Stimulated activated CD8-positive, alpha-beta memory T cell treated with anti-CD3 and anti-CD28 coated beads, Interleukin-15, amount 100 ng/mL, for 48 hours (primary cell): ENCODE results near the gene XCL2.

Experiments
- DNase-seq, 2 donors: peaks; one replicate each; pipeline ENCODE4 v3.0.0-alpha.2; 2020; ENCODE audit warnings: low read depth in 2 of 2

The XCL2 gene

DNA sequence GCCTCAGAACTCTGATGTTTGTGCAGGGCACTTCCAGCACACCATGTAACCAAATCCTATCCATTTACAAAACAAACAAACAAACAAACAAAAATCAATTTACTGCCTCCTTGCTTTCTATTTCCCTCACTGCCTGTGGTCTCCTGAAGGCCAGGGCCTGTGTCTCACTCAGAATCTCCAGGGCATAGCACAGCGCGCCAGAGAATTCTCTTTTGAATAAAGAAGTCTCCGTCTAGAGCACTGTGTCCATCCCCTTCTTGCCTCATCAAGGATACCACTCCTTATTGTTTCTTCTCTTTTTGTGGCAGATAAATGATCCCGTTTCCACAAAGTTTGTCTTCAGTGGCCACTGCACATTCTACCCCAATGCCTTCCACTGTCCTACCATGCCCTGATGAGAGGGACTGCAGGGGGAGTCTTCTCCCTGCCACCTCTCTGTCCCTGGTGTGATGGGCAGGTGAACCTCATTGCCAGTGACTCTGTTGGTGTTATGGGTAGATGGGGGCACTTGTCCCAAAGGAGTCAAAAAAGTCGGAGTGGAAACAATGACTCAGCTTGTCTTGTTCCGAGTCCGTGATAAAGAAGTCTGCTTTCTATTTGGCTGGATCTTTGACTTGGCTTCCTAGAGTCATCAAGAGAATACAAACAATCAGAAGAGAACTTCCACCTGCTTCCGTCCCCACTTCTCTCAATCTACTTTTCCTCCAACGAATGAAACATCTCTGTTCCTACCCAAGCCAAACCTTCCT, 30.0 kb downstream of the XCL2 start:
- no peak for DNase-seq

DNA sequence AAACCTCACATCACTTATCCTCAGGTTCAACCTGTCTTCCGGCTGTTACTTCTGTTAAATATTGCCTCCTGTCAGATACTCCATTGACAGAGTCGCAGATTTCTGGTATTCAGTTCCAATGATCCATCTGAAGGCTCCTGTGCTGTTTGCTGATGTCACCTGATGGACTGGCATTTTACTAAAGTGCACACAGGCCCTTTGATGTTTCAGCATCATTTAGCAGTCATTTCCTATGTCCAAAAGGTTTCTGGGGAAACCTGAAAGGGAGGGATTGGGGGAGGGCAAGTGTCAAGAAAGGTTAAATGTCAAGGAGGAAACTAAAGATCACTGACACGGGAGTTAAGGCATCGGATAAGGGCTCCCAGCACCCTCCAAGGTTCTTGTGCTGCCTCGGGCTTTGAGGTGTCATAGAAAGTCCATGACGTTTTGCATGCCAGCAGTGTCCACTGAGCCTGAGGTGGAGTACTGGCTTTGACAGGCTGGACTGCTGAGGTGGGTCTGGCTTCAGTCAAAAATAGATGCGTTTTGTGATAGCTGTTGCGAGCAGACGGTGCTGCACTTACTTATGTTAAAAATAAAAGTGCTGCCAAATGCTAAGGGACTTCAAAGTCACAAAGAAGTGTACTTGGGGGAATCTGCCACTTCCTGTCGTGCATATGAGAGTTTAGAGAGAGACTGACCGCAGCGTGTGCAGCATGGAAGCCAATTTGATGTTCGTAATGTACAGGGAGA, 30.8 kb downstream of the XCL2 start:
- DNase-seq = no peak

DNA sequence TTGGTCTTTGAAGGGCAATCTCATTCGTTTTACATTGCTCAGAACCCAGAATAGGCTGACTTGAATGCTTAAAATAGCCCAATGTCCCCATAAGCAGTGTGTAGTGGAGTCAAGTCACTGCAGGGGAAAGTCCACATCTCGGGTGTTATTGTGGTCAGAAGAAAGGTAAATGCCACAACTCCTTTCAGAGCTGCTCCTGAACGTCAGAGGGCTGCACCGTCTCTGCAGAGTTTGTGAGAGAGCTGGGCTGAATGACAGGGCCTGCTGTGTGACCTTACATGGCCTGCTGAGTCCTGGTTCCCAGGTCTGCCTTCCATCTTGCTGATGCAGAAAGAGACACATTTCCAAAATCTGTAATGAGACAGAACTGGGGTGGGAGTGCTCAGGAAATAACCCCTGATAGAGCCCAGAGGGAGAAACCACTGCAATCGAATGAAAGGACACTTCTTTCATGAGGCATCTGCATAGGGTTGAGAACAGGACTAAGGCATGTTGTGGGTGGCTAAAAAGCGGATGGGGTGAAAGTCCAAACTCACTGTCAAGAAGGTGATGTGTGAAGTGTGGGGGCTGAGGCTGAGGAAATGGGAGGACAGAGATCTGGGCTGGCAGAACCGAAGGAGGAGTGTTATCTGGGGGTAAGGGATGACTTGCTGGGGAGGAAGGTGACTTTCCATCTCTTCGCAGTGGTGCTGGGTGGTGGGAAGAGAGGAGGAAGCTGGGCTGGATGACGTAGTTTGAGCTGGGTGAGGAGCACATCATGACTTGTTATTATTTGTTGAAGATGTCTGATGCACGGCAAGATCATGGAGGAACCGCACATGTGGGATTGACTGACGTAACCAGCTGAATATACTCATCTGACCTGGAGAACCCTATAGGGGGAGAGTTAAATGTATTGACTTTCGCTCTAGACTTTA, 33.7 kb downstream of the XCL2 start:
- DNase-seq = peak in 1 of 2 donors; percentile 66

DNA sequence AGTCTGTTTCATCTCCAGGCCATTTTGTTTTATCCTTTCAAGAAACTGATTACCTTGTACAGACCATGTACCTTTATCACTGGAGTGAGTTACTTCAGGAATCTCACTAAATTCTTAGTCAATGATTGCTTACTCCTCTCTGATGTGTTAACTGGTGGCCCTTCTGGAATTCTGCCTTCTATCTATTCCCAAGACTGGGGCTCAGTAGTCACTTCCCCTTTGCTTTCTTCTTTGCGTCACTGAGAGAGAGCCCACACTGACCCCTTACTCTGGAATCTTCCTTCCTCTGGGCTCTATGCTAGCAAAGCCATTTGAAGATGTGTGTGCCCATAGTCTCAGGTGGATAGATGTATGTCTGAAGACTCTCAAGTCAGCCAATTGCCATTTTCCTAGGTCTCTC, 34.6 kb downstream of the XCL2 start:
- DNase-seq = no peak

DNA sequence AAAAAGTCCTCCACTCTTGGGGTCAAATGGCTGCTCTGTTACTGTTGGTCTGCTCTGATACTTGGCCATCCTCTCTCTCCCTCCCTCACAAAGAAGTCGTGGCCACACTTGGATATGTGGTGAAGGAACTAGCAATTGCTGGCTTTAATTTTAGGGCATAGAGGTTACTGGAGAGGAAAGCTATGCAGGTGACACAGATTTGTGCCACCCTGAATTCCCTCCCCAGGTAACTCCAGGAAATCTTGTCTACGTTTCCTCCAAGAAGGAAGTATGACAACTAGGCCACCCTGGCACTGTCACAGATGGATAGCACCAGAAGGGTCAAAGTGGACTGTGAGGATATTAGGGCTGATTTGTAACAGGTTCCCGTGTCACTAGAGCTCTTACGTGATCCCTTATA, 36.0 kb downstream of the XCL2 start:
- DNase-seq = no peak

DNA sequence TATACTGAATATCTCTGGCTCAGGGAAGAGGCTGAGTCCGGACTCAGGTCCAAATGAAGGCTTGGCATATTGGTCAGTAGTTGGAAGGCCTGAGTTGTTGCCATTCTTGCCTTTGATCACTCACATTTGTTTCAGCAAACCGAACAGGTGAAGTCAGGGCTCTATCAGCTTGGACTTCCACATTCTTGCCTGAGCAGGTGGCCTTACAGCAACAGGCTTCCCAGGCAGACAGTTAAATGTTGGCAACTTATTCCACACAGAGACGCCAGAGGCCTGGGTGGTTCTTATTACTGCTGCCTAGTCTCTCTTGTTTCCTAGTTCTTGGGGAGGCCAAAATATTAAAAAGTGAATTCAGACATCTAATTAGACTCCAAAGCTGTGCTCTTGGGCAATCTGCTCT, 36.6 kb downstream of the XCL2 start:
- no peak for DNase-seq

DNA sequence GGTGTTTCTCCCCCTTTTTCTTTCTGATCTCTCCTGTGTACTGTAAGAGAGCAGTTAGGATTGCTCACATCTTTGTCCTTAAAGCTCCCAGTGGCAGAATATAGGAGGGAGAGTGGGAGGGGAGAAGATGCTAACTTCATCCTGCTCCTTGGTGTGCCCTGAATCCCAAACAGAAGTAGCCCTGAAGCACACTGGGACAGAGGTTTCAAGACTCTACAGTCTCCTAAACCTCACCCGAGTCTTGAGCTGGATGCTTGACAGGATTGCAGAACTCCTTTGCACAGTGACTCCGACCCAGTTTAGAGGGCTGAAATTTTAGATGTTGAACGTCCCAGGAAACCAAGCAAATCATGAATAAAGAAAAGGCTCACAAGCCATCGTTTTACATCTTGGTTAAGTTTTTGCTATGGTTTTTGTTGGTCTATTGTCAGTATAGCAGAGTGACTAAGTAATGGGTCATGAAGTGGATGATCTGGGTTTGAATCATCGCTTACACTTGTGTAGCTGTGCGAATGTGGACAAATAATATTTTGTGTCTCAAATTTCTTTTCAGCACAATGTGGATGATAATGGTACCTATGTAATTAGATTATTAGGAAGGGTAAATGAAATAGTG, 37.5 kb downstream of the XCL2 start:
- DNase-seq = no peak

DNA sequence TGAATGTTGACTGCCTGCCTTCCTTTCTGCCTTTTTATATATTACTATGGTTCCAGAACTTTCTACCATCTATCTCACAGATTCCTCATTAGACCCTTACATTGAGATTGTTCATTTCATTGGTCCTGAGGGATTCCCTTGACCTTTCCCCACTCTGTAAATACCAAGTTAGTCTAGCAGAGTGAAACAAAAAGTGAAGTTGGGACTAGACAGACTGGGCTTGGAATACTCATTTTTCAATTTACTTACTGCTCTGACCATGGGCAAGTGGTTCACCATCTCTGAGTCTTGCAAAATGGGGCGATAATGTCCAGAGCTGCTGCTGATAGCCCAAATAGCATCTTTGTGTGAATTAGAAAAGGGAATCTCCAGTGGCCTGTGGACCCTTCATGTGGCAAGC, 38.8 kb downstream of the XCL2 start:
- no peak for DNase-seq

DNA sequence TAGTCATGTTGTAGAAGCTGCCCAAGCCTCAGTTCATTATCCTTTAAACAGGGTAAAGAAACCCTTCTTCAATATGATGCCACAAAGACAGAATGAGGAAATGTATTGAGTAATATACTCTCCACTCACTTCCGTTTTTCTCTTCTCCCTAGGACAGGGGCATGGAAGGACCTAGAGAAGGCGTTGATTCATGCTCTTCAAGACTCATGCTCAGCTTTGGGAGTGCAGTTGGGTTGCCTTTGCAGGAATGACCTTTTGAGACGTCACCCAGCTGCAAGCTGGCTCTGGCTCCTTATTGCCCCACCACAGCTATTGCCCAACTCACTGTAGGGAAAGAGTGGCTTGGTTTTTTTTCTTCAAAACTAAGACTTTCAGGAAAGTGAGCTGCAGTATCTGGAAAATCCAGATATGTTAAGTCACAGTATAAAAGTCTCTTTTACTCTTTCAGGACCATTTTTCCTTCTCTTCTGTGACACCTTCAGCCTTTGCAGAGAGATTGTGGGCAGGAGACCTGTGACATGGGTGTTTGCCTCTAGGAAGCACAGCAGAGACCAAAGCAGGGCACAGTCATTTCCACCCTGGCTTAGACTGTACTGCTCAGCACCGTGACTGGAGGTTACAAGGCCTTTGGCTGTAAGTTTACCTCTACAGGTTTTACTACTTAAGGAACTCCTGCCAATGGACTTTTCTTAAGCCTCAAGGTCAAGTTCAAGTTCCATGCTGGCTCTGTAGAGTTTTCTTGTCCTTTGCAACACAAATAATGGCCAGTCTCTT, 39.5 kb downstream of the XCL2 start:
- DNase-seq = no peak

DNA sequence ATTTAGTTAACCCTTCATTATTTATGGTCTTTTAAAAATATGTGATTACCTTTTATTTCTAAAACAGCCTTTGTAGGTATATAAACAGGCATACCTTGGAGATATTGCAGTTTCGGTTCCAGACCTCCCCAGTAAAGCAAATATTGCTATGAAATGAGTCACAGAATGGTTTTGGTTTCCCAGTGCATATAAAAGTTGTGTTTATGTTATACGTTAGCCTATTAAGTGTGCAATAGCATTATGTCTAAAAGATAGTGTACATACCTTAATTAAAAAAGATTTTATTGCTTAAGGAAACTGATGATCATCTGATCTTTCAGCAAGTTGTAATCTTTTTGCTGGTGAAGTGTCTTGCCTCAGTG, 44.1 kb downstream of the XCL2 start:
- no peak for DNase-seq

DNA sequence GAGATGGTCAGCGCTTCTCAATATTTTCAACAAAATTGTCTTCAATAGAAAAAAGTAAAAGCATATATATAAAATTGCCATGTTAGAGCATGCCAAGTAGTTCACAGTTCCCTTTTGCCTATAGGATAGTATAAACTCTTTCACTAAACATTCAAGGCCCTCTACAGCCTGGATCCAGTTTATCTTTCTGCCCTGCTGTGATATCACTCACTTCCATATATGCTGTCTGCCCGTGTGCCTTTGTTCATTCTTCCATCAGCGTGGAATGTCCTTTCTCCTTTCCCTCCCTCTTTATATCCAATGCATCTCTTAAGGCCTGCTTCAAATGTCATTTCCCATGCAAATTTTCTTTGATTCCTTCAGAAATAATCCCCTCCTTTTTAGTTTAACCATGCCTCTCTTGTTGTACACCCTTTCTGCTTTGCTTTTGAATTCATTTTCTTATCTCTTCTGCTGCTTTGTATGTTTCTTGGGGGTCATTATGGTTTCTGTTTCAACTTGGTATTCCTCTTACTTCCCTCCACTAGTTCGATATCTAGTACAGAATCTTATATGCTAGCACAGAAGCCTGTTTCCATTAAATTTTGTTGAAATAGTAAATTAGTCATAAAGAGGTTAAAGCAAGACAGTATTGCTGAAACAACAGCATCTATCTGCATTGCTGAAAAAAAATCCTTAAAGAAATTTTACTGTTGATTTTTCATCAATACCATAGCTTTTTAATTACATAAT, 44.7 kb downstream of the XCL2 start:
- no peak for DNase-seq

DNA sequence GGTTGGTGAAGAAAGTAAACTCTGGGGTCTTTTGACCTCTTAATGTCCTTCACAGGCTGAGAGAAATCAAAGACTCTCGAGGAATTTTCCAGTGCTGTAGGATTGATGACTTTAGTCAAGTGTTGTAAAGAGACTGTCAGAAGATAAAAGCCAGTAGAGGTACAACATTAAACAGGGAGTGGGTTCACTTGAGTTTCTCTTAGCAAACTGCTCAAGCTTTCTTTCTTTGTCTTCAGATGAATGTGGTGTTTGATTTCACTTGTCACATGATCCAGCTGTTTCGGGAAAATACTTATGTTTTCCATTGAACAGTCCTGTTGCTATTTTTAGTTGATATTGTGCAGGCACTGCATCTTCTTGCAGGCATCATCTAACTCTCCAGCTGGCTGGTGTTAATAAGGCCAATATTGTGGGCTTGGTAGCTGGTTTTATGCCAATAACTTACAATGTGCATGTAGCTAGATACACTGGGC, 45.6 kb downstream of the XCL2 start:
- DNase-seq = no peak

DNA sequence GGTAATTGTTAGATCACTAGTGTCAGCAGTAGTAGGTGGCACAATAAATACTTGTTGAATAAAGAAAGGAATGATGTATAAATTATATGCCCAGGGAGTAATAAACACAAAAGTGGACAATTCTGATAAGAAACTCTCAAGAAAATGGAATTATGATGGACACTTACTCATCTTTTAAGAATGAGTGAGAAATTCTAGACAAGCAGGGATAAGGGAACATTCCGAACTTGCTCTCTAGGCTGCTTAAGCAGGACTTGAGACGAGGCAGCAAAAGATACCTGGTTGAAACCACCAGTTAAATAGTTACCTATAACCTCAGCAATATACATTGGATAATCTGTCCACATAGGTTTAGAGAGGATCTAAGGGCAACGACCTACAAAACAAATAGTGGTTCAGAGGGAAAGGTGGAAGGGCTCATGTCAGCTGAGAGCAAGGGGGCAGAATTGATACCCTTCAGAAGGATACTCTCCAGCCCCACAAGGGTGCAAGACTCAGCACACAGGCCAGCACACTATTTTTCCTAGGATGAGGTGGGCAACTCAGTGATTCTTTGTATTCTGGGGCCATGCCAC, 46.3 kb downstream of the XCL2 start:
- DNase-seq = no peak

DNA sequence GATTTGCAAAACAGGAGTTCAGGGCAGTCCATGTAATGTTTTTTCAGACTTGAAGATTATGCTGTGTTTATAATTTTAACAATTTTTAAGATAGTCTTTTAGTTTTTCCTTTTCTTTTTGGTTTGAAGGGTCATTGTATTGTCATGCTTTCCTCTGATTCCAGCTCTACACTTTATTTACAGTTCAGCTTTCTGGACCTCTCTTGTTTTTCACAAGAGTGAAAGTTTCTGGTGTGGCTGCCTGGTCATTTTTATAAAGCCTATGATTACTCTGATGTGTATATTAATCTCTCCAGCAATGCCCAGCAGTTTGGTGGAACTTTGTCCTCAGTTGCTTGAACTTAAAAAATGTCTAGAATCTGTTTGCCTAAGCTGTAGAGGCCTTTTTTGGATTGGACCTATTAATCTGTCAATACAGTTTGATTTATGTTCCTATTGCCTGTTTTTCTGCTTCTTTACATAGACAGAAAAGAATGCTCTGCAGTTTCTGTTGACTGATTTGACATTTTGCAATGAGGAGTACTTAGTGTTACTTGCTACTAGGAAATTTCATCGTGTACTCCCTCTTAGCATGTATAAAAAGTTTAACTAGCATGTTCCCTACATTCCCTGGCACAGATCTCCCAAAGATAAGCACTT, 52.2 kb downstream of the XCL2 start:
- DNase-seq = no peak
